GM23338 (cell line): Measurements from ENCODE around the gene CD38. TPM values are rescaled to one million over a fixed set of nuclear protein-coding genes. Genes with fewer than 3 reads are reported as not detected.

ENCODE experiments used
- ATAC-seq: fragments of 200-7000 bp; cut with Tn5 transposase; 3 replicates; pipeline ENCODE4 v1.9.1; 2020
- DNase-seq: peaks from one replicate; pipeline ENCODE4 v3.0.0-alpha.2; 2015; ENCODE audit warnings: low spot score
- H2AFZ ChIP-seq: fragments of 200-600 bp; sonication (generic); 2 replicates; pipeline ENCODE4 v1.8.0; 2016; ENCODE audit warnings: antibody characterized with exemption, mild to moderate bottlenecking, moderate library complexity
- H3F3A ChIP-seq: fragments of 200-600 bp; sonication (generic); replicated peaks from 2 replicates; pipeline ENCODE4 v1.8.0; 2017; ENCODE audit warnings: antibody characterized with exemption, mixed run types, low read depth
- H3K27ac ChIP-seq: fragments of 200-600 bp; sonication (generic); 2 replicates; pipeline ENCODE4 v1.6.1; 2016; ENCODE audit warnings: low read depth
- H3K27me3 ChIP-seq: fragments of 200-600 bp; sonication (generic); 2 replicates; pipeline ENCODE4 v1.8.0; 2016; ENCODE audit warnings: mild to moderate bottlenecking, mixed run types, moderate library complexity; ENCODE audit not compliant: insufficient read depth
- H3K36me3 ChIP-seq: fragments of 200-600 bp; sonication (generic); 2 replicates; pipeline ENCODE4 v1.8.0; 2016; ENCODE audit warnings: mild to moderate bottlenecking; ENCODE audit not compliant: insufficient read depth
- H3K4me1 ChIP-seq: fragments of 200-600 bp; sonication (generic); 2 replicates; pipeline ENCODE4 v1.8.0; 2016; ENCODE audit warnings: mild to moderate bottlenecking, moderate library complexity; ENCODE audit not compliant: insufficient read depth
- H3K4me2 ChIP-seq: fragments of 200-600 bp; sonication (generic); 2 replicates; pipeline ENCODE4 v1.7.1; 2017; ENCODE audit warnings: mixed run types
- H3K4me3 ChIP-seq: fragments of 200-600 bp; sonication (generic); 2 replicates; pipeline ENCODE4 v1.6.1; 2016; ENCODE audit warnings: mixed run types
- H3K79me2 ChIP-seq: fragments of 200-600 bp; sonication (generic); replicated peaks from 2 replicates; pipeline ENCODE4 v1.8.0; 2017; ENCODE audit warnings: mild to moderate bottlenecking; ENCODE audit not compliant: insufficient read depth
- H3K9me2 ChIP-seq: fragments of 200-600 bp; sonication (generic); 2 replicates; pipeline ENCODE4 v1.8.0; 2017; ENCODE audit not compliant: insufficient read depth
- H4K20me1 ChIP-seq: fragments of 200-600 bp; sonication (generic); replicated peaks from 2 replicates; pipeline ENCODE4 v1.8.0; 2017; ENCODE audit warnings: mild to moderate bottlenecking; ENCODE audit not compliant: insufficient read depth
- H3K27ac Mint-ChIP-seq: 2 replicates; pipeline ENCODE4 v1.8.0; 2020; ENCODE audit warnings: inconsistent platforms, mild to moderate bottlenecking, moderate library complexity, mixed read lengths
- H3K27me3 Mint-ChIP-seq: 3 replicates; pipeline ENCODE4 v1.8.0; 2022; ENCODE audit warnings: low read depth, mild to moderate bottlenecking, moderate library complexity, mixed read lengths, inconsistent platforms; ENCODE audit not compliant: insufficient read depth, poor library complexity
- H3K36me3 Mint-ChIP-seq: 3 replicates; pipeline ENCODE4 v1.8.0; 2021; ENCODE audit warnings: low read depth, mild to moderate bottlenecking, inconsistent platforms, moderate library complexity, mixed read lengths
- H3K4me1 Mint-ChIP-seq: 3 replicates; pipeline ENCODE4 v1.8.0; 2020; ENCODE audit warnings: mild to moderate bottlenecking, inconsistent platforms, mixed read lengths
- H3K4me3 Mint-ChIP-seq: 3 replicates; pipeline ENCODE4 v1.8.0; 2021; ENCODE audit warnings: moderate library complexity, mild to moderate bottlenecking, inconsistent platforms, mixed read lengths
- H3K9me3 Mint-ChIP-seq: 3 replicates; pipeline ENCODE4 v1.8.0; 2020; ENCODE audit warnings: moderate library complexity, mild to moderate bottlenecking, inconsistent platforms, mixed read lengths
- CREB1 ChIP-seq: fragments of 250-450 bp; sonication (Bioruptor Pico); IDR thresholded peaks from 2 replicates; pipeline ENCODE4 v1.5.0; 2020; ENCODE audit warnings: low read depth, mild to moderate bottlenecking, moderate library complexity
- CTCF ChIP-seq, 2 experiments: fragments of 200-600 bp in 1 of 2; sonication (generic) in 1 of 2; conservative IDR thresholded peaks; 2 replicates each; pipeline versions ENCODE4 v1.5.1 to v1.6.1; 2016 to 2017; ENCODE audit warnings: antibody characterized with exemption in 2 of 2, low read depth in 2 of 2, mild to moderate bottlenecking in 2 of 2, moderate library complexity in 1 of 2
- EZH2 ChIP-seq: fragments of 200-600 bp; sonication (generic); IDR thresholded peaks from one replicate; pipeline ENCODE4 v1.8.0; 2017; ENCODE audit warnings: antibody characterized with exemption, mild to moderate bottlenecking, low read depth; ENCODE audit not compliant: unreplicated experiment
- JUNB ChIP-seq: IDR thresholded peaks from one replicate; pipeline ENCODE4 v1.6.1; 2016; ENCODE audit warnings: antibody characterized with exemption; ENCODE audit not compliant: unreplicated experiment
- NANOG ChIP-seq: IDR thresholded peaks from 2 replicates; pipeline ENCODE4 v1.6.1; 2016; ENCODE audit warnings: antibody characterized with exemption, borderline replicate concordance
- ZNF331 ChIP-seq: fragments of 250-450 bp; sonication (Bioruptor Pico); IDR thresholded peaks from 2 replicates; pipeline ENCODE4 v1.5.0; 2020; ENCODE audit warnings: low read depth, mild to moderate bottlenecking, moderate library complexity
- polyA plus RNA-seq: library from polyadenylated mRNA; unstranded; fragments of >200 nt; fragmentation: Nextera tagmentation; extraction: Ambion mirVana; gene quantifications from 2 replicates; pipeline ENCODE4 v1.2.1, GENCODE V29; 2016
- total RNA-seq: library from RNA; depleted of rRNA; stranded (reverse); fragments of >200 nt; shearing (Covaris generic); gene quantifications from 2 replicates; pipeline ENCODE4 v1.2.3, GENCODE V29; 2014
- TF ChIP-seq, protein P1 (sequence below): IDR thresholded peaks from 2 replicates; pipeline ENCODE4 v1.6.1; 2016; ENCODE audit warnings: antibody characterized with exemption

Gene CD38
- total and polyA plus RNA-seq, 2 experiments from 2014 or later, result 0.17 to 0.24 TPM

DNA sequence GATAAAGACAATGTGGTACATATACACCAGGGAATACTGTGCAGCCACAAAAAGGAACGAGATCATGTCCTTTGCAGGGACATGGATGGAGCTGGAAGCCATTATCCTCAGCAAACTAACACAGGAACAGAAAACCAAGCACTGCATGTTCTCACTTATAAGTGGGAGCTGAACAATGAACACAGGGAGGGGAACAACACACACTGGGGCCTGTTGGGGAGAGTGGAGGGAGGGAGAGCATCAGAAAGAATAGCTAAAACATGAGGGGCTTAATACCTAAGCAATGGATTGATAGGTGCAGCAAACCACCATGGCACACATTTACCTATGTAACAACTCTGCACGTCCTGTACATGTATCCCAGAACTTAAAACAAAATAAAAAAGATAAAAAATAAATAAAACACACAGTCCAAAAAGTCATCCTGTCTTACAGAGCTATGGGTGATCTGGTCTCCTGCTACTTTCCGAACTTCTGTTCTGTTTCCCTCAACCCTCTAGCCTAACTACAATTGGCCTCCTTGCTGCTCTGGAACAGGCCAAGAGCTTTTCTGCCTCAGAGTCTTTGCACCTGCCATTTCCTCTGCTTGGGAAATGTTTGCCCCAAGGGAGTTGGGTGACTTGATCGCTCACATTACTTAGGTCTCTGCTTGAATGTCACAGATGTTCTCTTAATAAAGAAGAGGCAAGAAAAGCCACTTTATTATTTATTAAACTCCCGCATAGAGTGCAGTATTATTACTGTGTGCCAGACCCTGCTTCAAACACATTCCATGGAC lies 1.1 kb upstream of the CD38 start:
- Mint-ChIP-seq H3K4me3 (no peak overlapping the region), H3K27ac (no peak overlapping the region), H3K36me3 (no peaks in the 10 kb centered on the region), H3K27me3 (peaks cover 25% of the 10 kb centered on the region), H3K4me1 (peaks cover 9% of the 10 kb centered on the region; the same call in 2 of the 3 replicates), H3K9me3 (no peaks in the 10 kb centered on the region)
- TF ChIP-seq CTCF (conservative IDR thresholded peaks at IDR 0.05; ENCODE audit: low read depth in 2 of 2) (no peak), CREB1 (CRISPR knock-in tag) (no peak), NANOG (no peak), JUNB (no peak)
- TF ChIP-seq, protein P1, sequence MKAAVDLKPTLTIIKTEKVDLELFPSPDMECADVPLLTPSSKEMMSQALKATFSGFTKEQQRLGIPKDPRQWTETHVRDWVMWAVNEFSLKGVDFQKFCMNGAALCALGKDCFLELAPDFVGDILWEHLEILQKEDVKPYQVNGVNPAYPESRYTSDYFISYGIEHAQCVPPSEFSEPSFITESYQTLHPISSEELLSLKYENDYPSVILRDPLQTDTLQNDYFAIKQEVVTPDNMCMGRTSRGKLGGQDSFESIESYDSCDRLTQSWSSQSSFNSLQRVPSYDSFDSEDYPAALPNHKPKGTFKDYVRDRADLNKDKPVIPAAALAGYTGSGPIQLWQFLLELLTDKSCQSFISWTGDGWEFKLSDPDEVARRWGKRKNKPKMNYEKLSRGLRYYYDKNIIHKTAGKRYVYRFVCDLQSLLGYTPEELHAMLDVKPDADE, result no peak
- Histone ChIP-seq H3K27me3 (peaks cover 59% of the 10 kb centered on the region), H3K4me1 (0 out of 2 replicates have a peak, but pooled peaks cover 2% of the 10 kb centered on the region), H4K20me1 (no peaks in the 10 kb centered on the region), H3K4me3 (no peak overlapping the region), H3K9me2 (peaks cover 5% of the 10 kb centered on the region), H3K4me2 (no peak overlapping the region), H3K36me3 (no peaks in the 10 kb centered on the region), H3K79me2 (no peaks in the 10 kb centered on the region), H3K27ac (no peak overlapping the region), H3F3A (no peaks in the 10 kb centered on the region), H2AFZ (no peak overlapping the region)
- no peak for DNase-seq
- ATAC-seq, result no peak

- Histone ChIP-seq H3F3A (no peaks in the 10 kb centered on the region), H3K36me3 (no peaks in the 10 kb centered on the region), H3K27ac (no peak overlapping the region), H3K79me2 (no peaks in the 10 kb centered on the region), H3K4me3 (peak overlapping the region; percentile 59), H3K4me1 (0 out of 2 replicates have a peak, but pooled peaks cover 2% of the 10 kb centered on the region), H3K9me2 (peaks cover 5% of the 10 kb centered on the region), H2AFZ (peak overlapping the region; percentile 64), H4K20me1 (no peaks in the 10 kb centered on the region), H3K27me3 (peaks cover 59% of the 10 kb centered on the region), H3K4me2 (peak overlapping the region; percentile 84)
- Mint-ChIP-seq H3K9me3 (no peaks in the 10 kb centered on the region), H3K27me3 (peaks cover 24% of the 10 kb centered on the region), H3K27ac (no peak overlapping the region), H3K4me1 (peaks cover 9% of the 10 kb centered on the region; the same call in 2 of the 3 replicates), H3K4me3 (peak overlapping the region; percentile 77), H3K36me3 (no peaks in the 10 kb centered on the region)
- TF ChIP-seq ZNF331 (CRISPR knock-in tag), result no peak
- TF ChIP-seq EZH2, result peak; percentile 49
- DNase-seq (no peak), ATAC-seq (peak; percentile 14)
These were observed 335 bp upstream of the CD38 start for GRCh38 chr4:15777697-15778288.
